Endometrial microvascular endothelial cells (primary cell): ENCODE data around the gene C20orf144. TPM values are rescaled to one million over a fixed set of nuclear protein-coding genes. Genes with fewer than 3 reads are reported as not detected.
"Not testable (repeated sequence)": the region's sequence is repeated elsewhere in the genome, so short reads cannot be mapped to it uniquely, and the experiment has no call there.

Experiments
- in situ Hi-C: cut with HindIII; loops from 2 replicates; pipeline ENCODE4 v1.10.0; 2017; ENCODE audit warnings: low sequenced_read_pairs, low pct_unique_long_range_greater_than_20kb; ENCODE audit errors: inconsistent ontology term
- total RNA-seq: library from RNA; depleted of rRNA; stranded (reverse); fragments of >200 nt; gene quantifications from one replicate; pipeline ENCODE4 v1.2.3, GENCODE V29; 2015; ENCODE audit errors: inconsistent ontology term

C20orf144 gene
- total RNA-seq = not detected

DNA sequence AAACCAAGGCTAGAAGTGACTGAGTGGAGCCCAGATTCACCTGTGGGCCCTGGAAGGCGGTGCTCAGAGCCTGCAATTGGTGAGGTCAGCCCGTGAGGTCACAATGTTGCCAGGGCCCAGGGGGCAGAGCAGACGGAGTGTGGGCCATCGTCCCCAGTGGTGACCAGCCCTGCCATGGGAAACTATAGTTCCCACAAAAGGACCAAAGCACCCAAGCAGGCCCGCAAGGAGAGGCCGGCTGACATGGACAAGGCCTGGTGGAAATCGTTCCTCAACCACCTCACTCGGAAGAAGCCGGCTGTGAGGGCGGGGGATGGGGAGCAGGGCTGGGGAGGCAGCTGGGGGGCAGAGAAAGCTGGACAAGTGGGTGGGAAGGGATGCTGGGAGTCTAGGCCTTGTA, at the start of gene C20orf144:
Gene C20orf144, plus strand, starts transcription at position 156 of the 400 bp plus-strand sequence. Its CDS starts 19 bp downstream, at position 175.
- in situ Hi-C loops = no loop called here

DNA sequence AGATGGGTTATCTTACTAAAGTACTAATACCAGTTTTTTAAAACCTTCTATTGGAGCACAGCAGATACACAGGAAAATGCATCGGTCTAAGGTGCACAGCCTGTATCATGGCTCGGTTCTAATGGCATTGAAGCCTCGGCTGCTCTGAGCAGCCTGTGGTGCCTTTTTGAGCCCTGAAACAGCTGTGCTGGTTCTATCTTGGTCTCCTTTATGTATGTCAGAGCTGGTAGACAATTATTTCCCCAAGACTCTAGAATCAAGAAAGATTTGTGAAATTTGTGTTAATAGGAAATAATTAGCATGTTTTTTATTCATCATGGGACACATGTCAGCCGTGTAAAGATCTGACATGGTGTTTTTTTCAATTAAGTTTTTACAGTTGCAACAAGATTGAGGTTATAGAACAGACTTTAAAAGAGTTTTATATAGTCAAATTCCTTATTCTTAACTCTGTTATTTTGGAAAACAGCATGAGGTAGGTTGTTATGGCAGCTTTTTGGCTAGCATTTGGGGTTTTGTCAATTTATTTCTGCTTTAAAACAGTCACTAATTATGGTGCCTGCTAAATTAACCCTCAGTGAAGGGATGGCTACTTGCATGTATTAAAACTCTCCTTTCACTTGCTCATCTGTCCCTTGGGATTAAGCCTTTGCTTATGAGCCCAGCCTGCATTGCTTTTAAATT, 40.3 kb upstream of the C20orf144 start:
- in situ Hi-C loops = no loop called here

DNA sequence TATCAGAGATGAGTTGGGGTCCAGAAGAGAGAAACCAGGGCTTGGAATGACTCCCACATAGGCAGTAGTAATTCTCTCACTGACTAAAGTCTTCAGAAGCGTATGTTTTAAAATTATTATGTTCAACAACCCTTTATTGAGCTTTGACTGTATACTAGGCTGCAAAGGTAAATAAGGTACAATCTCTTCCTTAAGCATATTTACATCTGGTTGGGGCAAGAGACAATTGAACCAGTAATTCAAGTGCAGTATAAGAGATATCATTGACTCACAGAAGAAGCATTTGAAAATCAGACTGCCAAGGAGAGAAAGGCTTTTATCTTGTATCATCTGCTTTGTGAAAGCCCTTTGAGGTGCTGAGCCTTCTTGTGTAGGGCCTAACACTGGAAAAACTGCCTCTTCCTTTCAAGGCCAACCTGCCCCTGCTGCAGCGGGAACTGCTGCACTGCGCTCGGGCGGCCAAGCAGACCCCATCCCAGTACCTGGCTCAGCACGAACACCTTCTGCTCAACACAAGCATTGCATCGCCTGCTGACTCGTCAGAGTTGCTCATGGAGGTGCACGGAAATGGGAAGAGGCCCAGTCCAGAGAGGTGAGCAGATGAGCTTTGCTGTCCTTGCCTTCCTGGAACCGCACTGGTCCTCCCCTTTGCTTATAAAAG, 39.3 kb upstream of the C20orf144 start:
- in situ Hi-C loops = no loop called here

DNA sequence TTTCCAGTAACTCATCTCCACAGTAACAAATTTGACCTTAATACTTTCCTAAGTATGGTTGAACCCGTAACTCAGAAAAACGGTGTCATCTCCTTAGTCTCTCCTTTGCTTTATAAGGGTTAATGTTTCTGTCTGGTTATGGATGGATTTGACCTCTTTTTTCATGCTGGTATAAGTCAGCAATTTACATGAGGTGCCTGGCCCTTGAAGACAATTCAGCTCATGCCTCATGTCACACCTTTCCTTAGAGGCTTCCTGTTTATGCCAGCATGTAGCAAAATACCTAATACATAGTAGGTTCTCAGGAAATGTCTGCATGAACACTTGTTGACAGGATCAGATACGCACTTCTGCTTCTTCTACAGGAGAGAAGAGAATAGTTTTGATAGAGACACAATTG, 37.7 kb upstream of the C20orf144 start:
- in situ Hi-C loops = no loop called here

DNA sequence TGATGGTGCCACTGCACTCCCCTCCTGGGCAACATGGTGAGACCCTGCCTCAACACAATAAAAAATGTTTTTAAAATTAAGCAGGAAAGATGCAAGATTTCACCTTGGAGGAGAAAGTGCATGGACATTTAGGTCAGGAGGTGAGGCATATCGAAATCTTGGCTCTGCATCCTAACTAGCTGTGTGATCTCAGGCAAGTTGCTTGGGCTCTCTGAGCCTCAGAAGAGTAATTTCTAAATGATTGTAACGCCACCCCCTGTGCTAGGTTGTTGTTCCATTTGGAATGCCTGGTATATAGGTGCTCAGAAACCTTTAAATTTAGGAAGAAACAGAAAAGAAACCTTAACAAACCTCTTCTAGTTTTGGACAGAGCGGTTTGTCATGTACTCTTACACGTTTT, 35.9 kb upstream of the C20orf144 start:
- in situ Hi-C loops = no loop called here

DNA sequence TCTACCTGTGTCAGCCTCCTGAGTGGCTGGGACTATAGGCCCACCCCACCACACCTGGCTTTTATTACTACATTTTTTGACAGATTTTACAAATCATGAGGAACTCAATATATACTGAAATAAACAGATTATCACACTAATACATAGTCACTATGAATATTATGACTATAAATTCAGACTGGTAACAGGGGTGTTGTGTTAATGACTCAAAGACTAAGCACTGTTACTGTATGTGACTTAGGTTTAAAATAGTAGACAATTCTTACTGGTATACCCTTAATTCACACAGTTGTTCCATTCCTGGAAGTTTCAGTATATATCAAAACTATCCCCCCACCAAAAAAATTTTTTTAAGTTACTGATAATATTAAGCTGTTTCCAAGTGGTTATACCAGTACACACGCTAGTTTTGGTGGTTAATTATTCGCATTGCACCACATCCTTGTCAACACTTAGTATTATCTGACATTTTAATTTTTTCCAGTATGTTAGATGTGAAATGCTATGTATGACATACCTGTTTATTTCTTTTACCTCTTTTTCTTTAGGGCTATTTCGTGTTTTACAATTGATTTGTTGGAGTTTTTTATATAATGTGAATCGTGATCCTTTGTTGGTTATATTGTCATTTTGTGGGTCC, 34.4 kb upstream of the C20orf144 start:
- in situ Hi-C loops = no loop called here

DNA sequence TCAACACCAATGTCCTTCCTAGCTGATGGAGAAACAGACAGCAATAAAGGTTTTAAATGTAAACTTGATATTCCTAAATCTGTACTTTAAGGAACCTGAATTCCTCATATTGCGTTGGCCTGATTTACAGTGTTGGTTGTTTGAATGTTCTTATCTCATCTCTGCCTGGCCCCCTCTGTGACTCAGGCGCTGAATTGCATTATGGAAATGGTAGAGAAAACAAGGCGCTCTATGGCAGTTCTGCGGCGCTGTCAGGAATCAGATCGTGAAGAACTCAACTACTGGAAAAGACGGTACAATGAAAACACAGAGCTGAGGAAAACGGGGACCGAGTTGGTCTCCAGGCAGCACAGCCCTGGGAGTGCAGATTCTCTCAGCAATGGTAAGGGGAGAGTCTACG, 32.6 kb upstream of the C20orf144 start:
- in situ Hi-C loops = no loop called here

DNA sequence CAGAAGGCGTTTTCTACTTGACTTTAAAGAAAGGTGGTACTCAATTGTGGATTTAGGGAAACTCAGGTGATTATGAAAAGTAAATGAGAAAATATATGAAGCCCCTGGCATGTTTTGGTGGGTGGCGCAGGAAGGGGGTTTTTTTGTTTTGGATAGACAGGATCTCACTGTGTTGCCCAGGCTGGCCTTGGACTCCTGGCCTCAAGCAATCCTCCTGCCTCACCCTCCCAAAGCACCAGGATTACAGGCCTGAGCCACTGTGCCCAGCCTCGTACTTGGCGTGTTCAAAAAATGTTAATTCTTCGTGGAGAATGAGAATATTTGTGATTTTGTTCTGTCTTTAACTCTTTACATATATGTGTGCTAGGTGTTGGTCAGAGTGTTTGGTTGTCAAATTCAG, 32.1 kb upstream of the C20orf144 start:
- in situ Hi-C loops = no loop called here

DNA sequence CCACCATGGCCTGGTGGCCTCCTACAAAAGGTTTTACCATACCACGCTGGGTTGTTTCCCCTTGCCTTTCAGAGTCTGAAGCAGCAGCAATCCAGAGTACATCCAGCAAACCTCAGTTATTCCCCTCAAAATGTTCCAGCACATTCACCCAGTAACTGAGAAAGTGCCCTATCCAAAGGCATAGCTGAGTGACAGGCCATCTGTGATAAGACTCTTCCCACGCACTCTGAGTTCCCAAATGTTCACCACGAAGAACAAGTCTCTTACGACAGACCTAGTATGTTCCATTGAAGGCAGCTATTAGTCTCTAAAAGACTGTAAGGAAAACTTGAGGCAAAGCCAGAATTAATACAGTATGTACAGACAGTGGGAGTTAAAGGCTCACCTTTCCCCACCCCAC, 31.6 kb upstream of the C20orf144 start:
- in situ Hi-C loops = no loop called here

DNA sequence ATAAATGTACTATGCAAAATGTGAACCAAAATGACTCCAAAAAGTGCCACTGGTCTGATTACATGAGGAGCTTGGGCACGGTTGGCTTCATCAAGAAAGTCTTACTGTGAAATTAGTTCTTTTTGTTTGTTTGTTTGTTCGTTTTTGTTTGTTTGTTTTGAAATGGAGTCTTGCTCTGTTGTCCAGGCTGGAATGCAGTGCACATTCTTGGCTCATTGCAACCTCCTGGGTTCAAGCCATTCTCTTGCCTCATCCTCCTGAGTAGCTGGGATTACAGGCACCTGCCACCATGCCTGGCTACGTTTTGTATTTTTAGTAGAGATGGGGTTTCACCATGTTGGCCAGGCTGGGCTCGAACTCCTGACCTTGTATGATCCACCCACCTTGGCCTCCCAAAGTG, 30.2 kb upstream of the C20orf144 start:
- in situ Hi-C loops = not testable (repeated sequence)

DNA sequence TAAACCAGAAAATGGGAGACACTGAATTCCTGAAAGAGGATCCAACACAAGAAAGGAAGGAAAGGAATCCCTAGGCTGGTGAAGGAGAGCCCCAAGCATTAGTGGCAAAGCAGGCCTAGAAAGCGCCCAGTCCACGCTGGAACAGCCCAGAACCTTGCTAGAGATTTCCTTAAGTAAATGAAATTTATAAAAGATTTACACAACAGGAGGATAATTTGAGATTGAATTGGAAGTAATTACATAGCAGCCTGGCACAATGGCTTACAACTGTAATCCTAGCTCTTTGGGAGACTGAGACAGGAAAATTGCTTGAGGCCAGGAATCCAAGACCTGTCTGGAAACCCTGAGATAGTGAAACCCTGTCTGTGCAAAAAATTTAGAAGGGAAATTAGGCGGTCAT, 26.8 kb upstream of the C20orf144 start:
- in situ Hi-C loops = no loop called here

DNA sequence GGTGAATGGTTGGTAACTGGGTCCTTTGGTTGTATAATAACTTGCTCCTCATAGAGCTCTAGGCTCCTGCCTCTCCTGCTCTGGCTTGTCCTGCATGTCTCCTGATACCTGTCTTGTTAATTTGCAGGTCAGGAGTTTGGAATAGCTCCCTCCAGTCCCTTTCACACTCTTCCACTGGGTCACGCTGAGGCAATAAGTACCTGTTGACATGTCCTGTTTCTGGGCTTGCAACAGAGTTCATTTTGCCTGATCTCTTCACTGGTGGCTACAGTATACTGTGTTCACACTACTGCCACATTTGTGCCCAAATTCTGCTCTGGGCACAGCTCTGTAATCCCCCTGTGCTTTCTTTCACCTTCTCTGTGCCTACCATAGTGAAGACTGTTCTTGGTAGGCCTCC, 25.4 kb upstream of the C20orf144 start:
- in situ Hi-C loops = no loop called here

DNA sequence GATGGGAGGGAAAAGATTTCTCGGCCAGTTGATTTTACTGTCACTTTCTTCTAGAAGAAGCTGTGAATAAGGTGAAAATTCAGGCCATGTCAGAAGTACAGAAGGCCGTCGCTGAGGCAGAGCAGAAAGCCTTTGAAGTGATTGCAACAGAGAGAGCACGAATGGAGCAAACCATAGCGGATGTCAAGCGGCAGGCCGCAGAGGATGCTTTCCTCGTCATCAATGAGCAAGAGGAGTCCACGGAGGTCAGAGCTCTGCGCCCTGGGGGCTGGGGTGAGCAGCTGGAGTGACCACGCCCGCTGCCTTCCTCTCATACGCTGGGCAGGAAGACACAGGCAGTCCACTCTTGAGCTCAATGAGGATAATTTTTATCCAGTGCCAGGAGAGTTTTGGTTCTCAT, 21.8 kb upstream of the C20orf144 start:
- in situ Hi-C loops = no loop called here

DNA sequence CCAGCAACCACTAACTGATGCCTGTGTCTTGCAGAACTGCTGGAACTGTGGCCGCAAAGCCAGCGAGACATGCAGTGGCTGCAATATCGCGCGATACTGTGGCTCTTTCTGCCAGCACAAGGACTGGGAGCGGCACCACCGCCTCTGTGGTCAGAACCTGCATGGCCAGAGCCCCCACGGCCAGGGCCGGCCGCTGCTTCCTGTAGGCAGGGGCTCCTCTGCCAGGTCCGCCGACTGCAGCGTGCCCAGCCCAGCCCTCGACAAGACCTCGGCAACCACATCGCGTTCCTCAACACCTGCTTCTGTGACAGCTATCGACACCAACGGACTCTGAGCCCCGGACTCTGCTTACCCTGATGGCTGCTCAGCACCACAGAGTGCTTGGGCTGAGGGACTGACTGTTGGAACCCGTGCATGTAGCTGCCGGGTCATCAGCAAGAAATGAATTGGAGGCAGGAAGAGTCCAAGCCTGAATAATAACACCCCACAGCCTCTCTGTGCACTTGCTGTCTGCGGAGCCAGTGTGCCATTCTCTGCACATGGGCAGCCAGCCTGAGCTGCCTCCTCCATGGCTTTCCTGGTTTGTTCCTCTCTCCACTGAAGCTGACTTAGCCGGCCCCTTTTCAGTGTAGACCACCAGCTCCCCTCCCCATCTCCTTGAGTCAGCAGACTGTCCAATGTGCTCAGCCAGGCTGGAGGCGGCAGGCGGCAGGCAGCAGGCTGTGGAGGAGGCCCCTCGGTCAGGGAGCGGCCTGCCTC, 17.6 kb upstream of the C20orf144 start:
- in situ Hi-C loops = no loop called here

DNA sequence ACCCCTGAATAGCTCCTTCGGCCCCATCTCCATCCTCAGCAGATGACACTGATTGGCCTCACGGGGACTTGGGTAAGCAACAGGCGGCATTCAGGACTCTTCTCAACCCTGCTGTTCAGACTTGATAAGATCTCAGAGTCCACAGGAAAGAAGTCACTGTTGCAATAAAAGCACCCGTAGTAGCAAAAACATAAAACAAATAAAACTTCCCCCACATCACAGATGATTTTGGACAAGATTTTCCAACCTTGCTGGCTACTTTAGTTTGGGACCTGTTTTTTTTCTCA, 17.1 kb upstream of the C20orf144 start:
- in situ Hi-C loops = no loop called here

DNA sequence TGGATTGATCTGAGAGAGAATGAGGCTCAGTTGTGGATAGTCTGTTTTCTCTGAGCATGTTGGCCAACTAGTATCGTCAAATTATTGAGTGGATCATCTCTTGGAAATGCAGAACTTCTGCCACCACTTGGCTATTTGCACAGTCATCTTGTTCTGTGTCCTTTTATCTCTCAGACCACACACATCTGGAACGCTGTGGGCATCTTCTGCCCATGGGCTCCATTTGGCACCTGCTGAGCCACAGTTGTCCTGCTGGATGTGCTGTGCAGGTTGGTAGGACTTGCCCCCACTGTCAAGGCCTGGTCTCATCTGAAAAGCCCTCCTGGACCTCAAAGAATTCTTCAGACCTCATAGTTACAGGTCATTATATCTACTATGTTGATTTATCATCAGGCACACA, 16.7 kb upstream of the C20orf144 start:
- in situ Hi-C loops = no loop called here

DNA sequence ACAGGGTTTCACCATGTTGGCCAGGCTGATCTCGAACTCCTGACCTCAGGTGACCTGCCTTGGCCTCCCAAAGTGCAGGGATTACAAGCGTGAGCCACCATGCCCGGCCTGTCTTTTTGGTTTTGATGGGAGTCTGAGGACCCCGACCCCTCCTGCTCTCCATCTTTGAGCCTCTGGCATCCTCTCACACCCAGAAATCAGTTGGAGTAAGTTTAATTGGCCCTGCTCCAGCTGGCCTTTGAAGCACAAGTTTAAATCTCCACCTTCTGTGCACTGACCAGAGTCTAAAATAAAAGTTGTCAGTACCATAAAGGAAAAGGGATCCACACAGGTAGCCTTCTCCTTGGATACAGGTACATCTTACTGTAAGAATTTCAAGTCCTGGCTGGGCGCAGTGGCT, 15.9 kb upstream of the C20orf144 start:
- in situ Hi-C loops = no loop called here

DNA sequence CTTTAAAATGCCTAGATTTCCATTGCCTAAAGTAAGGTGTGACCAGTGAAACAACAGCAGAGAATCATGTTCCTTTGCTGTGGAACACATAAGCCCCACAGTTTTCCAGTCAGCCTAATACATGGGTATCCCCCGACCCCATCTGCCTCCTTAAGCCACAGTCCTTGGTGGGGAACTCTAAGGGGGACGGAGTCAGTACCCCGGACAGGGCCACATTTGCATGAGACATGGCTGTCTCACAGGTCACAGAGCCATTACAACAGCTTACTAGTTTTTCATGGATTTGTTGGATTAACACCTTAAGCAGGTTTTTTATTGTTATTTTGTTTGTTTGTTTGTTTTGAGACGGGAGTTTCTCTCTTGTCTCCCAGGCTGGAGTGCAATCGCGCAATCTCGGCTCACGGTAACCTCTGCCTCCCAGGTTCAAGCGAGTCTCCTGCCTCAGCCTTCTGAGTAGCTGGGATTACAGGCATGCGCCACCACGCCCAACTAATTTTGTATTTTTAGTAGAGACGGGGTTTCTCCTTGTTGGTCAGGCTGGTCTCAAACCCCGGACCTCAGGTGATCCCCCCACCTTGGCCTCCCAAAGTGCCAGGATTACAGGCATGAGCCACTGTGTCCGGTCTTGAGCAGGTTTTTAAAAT, 15.0 kb upstream of the C20orf144 start:
- in situ Hi-C loops = not testable (repeated sequence)

DNA sequence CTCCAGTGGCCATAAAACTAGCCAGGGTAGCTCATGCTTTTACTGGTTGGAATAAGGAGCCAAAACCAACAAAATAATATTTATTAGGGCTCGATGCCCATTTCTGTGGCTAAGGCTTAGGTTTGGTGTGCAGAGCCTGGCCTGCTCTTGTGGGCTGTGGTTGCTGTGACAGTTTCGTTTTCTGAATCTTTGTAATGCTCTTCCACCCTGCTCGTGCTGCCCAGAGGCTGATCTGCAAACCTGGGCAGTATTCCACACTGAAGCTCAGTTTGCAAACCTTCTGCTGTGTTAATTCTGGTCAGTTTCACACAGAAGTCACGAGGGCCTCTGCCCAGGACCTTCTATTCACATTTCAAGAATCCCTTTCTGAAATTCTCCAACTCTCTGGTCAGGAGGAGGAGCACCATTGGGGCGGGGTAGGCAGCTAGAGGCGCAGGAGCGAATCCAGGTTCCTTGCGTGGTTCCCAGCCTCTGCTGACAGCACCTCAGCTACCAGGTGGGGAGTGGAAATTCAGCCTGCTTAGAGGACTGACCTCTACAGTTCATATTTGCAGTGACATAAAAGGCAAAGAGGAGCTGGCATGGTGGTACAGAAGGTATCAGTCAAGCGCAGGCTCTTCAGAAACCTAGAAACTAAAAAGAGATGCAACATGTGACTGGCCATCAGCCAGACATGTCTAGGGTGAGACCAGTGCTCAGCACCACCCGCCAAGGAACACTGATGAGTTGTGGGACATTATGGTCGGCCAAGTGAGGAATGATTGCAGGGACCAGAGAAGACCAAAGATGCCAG, 14.3 kb upstream of the C20orf144 start:
- in situ Hi-C loops = no loop called here
